ENCODE measurements around the gene B2M.

- TF ChIP-seq EZH2 (IDR thresholded peaks at IDR 0.05) (no peak), TCF7L2 (IDR thresholded peaks at IDR 0.05; ENCODE audit: borderline replicate concordance, extremely low read depth, insufficient read depth, insufficient read length) (no peak), CTCF (IDR thresholded peaks at IDR 0.05 in 2 of 3, conservative IDR thresholded peaks at IDR 0.05 in 1 of 3; ENCODE audit: borderline replicate concordance in 1 of 3, insufficient read depth in 1 of 3, low read depth in 2 of 3, low read length in 2 of 3) (no peak), MAX (IDR thresholded peaks at IDR 0.05) (no peak), ATF3 (IDR thresholded peaks at IDR 0.05) (no peak), CBX3 (IDR thresholded peaks at IDR 0.05; ENCODE audit: low read depth) (no peak), POLR2A (IDR thresholded peaks at IDR 0.05; ENCODE audit: borderline replicate concordance, extremely low read depth, insufficient read depth, insufficient read length) (no peak)
These were observed 52.5 kb downstream of the B2M start for GRCh38 chr15:44763848-44764247.
